ENCODE measurements around the gene MAP2K7.

DNA sequence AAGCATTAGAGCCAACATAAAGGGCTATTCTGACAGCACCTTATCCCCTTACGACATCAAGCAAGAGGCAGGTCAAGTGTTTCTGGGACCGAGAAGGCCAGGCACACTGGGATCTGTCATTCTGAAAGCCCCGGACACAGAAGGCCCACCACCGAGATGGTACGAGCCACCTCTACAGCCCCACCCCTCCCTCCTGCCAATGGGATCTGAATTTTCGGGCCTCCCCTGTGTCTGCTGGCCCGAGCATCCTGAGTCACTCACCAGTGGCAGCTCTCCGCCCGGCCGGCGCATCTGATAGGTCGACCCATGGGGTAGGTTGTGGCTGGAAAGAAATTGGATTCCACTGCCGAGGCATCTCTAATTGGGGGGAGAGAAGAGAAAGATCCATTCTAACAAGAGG lies 37.2 kb downstream of the MAP2K7 start:
- TF ChIP-seq, protein P1, sequence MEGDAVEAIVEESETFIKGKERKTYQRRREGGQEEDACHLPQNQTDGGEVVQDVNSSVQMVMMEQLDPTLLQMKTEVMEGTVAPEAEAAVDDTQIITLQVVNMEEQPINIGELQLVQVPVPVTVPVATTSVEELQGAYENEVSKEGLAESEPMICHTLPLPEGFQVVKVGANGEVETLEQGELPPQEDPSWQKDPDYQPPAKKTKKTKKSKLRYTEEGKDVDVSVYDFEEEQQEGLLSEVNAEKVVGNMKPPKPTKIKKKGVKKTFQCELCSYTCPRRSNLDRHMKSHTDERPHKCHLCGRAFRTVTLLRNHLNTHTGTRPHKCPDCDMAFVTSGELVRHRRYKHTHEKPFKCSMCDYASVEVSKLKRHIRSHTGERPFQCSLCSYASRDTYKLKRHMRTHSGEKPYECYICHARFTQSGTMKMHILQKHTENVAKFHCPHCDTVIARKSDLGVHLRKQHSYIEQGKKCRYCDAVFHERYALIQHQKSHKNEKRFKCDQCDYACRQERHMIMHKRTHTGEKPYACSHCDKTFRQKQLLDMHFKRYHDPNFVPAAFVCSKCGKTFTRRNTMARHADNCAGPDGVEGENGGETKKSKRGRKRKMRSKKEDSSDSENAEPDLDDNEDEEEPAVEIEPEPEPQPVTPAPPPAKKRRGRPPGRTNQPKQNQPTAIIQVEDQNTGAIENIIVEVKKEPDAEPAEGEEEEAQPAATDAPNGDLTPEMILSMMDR (conservative IDR thresholded peaks at IDR 0.05; ENCODE audit: low read depth, low read length): no peak
- TF ChIP-seq EZH2 (IDR thresholded peaks at IDR 0.05; ENCODE audit: borderline replicate concordance, low read depth, low read length, poor library complexity, severe bottlenecking): no peak
